Stomach (tissue), 9 donors: ENCODE data around the gene BNIP2. TPM values are rescaled to one million over a fixed set of nuclear protein-coding genes. Genes with fewer than 3 reads are reported as not detected.

Source experiments
- DNase-seq, 2 donors: peaks; one replicate each; pipeline versions ENCODE4 v3.0.0 to v3.0.0-alpha.2; 2013 to 2019
- H3K27ac ChIP-seq, 5 donors: fragments of 200-600 bp in 4 of 5; sonication (generic) in 4 of 5; one replicate each; pipeline ENCODE4 v1.5.1; 2013 to 2019; ENCODE audit warnings: mild to moderate bottlenecking in 1 of 5, moderate library complexity in 1 of 5
- H3K27me3 ChIP-seq, 3 donors: fragments of 200-600 bp; sonication (generic); one replicate each; pipeline ENCODE4 v1.5.1; 2017 to 2019; ENCODE audit warnings: mixed run types in 1 of 3
- H3K36me3 ChIP-seq, 4 donors: fragments of 200-600 bp; sonication (generic); 1 replicate in 3 of 4; 2 replicates in 1 of 4; pipeline ENCODE4 v1.5.1; 2016 to 2019
- H3K4me1 ChIP-seq, 4 donors: fragments of 200-600 bp; sonication (generic); one replicate each; pipeline ENCODE4 v1.5.1; 2016 to 2019
- H3K4me3 ChIP-seq, 4 donors: fragments of 200-600 bp; sonication (generic) in 3 of 4; one replicate each; pipeline ENCODE4 v1.5.1; 2016 to 2019; ENCODE audit warnings: mild to moderate bottlenecking in 1 of 4
- H3K9me3 ChIP-seq, 4 donors: fragments of 200-600 bp; sonication (generic); one replicate each; pipeline ENCODE4 v1.5.1; 2016 to 2019
- EP300 ChIP-seq: sonication (generic); formaldehyde crosslinking; IDR thresholded peaks from one replicate; pipeline ENCODE4 v1.6.1; 2017; ENCODE audit warnings: antibody characterized with exemption
- POLR2A ChIP-seq, 4 donors: fragments of 450-650 bp; IDR thresholded peaks; one replicate each; pipeline ENCODE4 v1.6.1; 2016; ENCODE audit warnings: antibody characterized with exemption in 4 of 4, control low read depth in 2 of 4, mild to moderate bottlenecking in 1 of 4, moderate library complexity in 1 of 4
- POLR2AphosphoS5 ChIP-seq, 3 donors: sonication (generic); formaldehyde crosslinking; IDR thresholded peaks; one replicate each; pipeline ENCODE4 v1.6.1; 2016; ENCODE audit warnings: antibody characterized with exemption in 3 of 3
- WGBS, 5 donors: extraction: QIAGEN DNeasy Blood & Tissue Kit in 3 of 5; methylation state at CpG; one replicate each; pipeline versions ENCODE4 v1.1.5 to v1.1.7; 2013 to 2018; 5-methylcytosine and 5-hydroxymethylcytosine counted together
- intact Hi-C: fragments of 100-400 bp; cut with DNase I; formaldehyde crosslinking; loops from one replicate; pipeline ENCODE4 v1.15.1; 2023; ENCODE audit warnings: low total_unique reads
- polyA plus RNA-seq, 3 donors: library from polyadenylated mRNA; stranded (reverse); fragments of 200-250 nt; gene quantifications; one replicate each; pipeline ENCODE4 v1.2.3, GENCODE V29; 2013
- total RNA-seq, 5 donors: library from RNA; depleted of rRNA; stranded (reverse); fragments of >200 nt; gene quantifications; one replicate each; pipeline versions ENCODE4 v1.1.0 to v1.2.3, GENCODE V29; 2014 to 2016
- TF ChIP-seq, protein P1 (sequence below), 7 experiments: fragments of 450-650 bp in 4 of 7; fragments of 200-600 bp in 3 of 7; sonication (generic) in 3 of 7; IDR thresholded peaks; one replicate each; pipeline ENCODE4 v1.5.1; 2016 to 2019; ENCODE audit warnings: antibody characterized with exemption in 7 of 7, control low read depth in 2 of 7, mild to moderate bottlenecking in 1 of 7
- donor health status: healthy with polysubstance abuse.
- donor health status: Bipolar disorder and iron deficiency.
- donor health status: healthy.

BNIP2 gene
- total and polyA plus RNA-seq, 8 donors, result 15.2 to 194 (median 53.6) TPM

DNA sequence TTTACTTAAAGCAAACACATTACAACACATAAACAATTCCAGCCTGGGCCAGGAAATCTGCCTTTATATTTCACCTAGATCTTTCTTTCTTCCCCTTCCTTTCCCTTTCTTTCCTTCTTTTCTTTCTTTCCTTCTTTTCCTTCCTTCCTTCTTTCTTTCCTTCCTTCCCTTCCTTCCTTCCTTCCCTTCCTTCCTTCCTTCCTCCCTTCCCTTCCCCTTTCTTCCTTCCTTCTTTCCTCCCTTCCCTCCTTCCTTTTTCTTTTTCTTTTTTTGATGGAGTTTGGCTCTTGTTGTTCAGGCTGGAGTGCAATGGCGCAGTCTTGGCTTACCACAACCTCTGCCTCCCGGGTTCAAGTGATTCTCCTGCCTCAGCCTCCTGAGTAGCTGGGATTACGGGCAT is 24.1 kb upstream of the BNIP2 start:
- Histone ChIP-seq H3K27me3 (peaks cover 0 to 5% (median 0%) of the 10 kb centered on the region in 3 donors), H3K36me3 (no peaks in the 10 kb centered on the region), H3K27ac (no peak overlapping the region), H3K4me1 (no peaks in the 10 kb centered on the region), H3K4me3 (no peak overlapping the region), H3K9me3 (peaks cover 0 to 2% (median 0%) of the 10 kb centered on the region in 4 donors)
- no peak for DNase-seq
- 88 to 96% (median 91%) methylated on average over 3 of the region's 3 CpGs for WGBS, 5 donors
- TF ChIP-seq POLR2AphosphoS5 (IDR thresholded peaks at IDR 0.05), result no peak
- TF ChIP-seq, protein P1, sequence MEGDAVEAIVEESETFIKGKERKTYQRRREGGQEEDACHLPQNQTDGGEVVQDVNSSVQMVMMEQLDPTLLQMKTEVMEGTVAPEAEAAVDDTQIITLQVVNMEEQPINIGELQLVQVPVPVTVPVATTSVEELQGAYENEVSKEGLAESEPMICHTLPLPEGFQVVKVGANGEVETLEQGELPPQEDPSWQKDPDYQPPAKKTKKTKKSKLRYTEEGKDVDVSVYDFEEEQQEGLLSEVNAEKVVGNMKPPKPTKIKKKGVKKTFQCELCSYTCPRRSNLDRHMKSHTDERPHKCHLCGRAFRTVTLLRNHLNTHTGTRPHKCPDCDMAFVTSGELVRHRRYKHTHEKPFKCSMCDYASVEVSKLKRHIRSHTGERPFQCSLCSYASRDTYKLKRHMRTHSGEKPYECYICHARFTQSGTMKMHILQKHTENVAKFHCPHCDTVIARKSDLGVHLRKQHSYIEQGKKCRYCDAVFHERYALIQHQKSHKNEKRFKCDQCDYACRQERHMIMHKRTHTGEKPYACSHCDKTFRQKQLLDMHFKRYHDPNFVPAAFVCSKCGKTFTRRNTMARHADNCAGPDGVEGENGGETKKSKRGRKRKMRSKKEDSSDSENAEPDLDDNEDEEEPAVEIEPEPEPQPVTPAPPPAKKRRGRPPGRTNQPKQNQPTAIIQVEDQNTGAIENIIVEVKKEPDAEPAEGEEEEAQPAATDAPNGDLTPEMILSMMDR (IDR thresholded peaks at IDR 0.05), result no peak
- TF ChIP-seq POLR2A (IDR thresholded peaks at IDR 0.05), result no peak
- no peak for TF ChIP-seq EP300
- intact Hi-C loops, result no loop called here

DNA sequence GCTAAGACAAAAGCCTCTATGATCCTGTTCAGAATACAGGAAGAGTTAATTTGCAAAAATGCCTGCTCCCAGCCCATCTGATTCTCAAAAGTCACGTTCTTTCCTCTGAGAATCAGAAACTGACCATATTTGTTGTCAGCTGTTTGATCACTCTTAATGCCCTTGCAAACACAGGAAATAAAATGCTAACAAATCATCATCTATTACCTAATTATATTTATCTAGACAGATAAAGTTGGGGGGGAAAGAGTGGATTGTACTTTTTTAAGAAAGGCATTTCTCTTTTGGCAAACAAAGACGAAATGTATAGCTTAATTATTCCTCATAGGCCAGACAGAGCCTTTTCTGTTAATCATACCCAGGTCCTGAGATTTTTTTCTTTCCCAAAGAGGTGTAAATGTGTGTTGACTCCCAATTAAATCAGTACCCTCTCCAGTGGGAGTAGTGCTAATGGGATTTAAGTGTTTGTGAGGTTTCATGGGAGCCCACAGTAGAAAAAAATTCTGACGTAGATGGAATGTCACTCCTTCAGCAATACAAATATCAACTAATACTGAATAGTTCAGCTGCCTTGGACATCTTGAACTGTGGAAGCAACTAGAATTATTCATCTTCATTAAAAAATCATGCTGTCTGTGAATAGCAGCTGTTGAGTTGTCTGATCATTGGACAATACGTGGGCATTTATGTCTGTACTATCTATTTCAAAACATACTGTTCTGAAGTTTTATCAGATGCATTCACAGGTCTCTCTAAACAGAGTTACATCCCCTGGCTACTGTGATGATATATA is 22.5 kb upstream of the BNIP2 start:
- TF ChIP-seq EP300 (no peak), POLR2A (IDR thresholded peaks at IDR 0.05) (no peak), POLR2AphosphoS5 (IDR thresholded peaks at IDR 0.05) (no peak)
- TF ChIP-seq, protein P1 (IDR thresholded peaks at IDR 0.05), result no peak
- Histone ChIP-seq H3K4me1 (no peaks in the 10 kb centered on the region), H3K9me3 (peaks cover 0 to 9% (median 3%) of the 10 kb centered on the region in 4 donors), H3K27me3 (no peaks in the 10 kb centered on the region), H3K36me3 (no peaks in the 10 kb centered on the region), H3K27ac (no peak overlapping the region), H3K4me3 (no peak overlapping the region)
- intact Hi-C loops, result no loop called here
- 28 to 43% (median 36%) methylated on average over 4 of the region's 4 CpGs for WGBS, 5 donors
- DNase-seq, result no peak

DNA sequence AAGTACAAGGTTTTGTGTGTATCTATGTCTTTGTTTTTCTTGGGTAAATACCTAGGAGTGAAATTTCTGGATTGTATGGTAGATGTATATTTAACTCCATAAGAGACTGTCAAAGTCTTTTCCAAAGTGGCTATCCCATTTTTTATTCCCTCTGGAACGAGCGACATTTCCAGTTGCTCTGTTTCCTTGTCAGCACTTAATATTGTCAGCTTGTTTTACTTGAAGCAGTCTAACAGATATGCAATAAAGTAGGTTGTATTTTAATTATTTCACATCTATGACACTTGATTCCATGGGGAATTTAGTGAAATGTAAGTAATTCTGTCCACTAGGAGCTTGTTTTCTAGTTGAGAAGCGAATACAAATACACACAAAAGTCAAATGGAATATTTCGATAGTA is 18.5 kb upstream of the BNIP2 start:
- no peaks in the 10 kb centered on the region for H3K4me1 ChIP-seq
- H3K27ac ChIP-seq, result no peak overlapping the region
- TF ChIP-seq, protein P1 (IDR thresholded peaks at IDR 0.05), result no peak
- TF ChIP-seq POLR2A (IDR thresholded peaks at IDR 0.05) (no peak), POLR2AphosphoS5 (IDR thresholded peaks at IDR 0.05) (no peak), EP300 (no peak)
- intact Hi-C loops, result no loop called here
- H3K4me3 ChIP-seq, result no peak overlapping the region
- peaks cover 0 to 9% (median 3%) of the 10 kb centered on the region in 4 donors for H3K9me3 ChIP-seq
- no peak for DNase-seq
- WGBS, 5 donors, result 94 to 96% (median 95%) methylated on average over 4 of the region's 4 CpGs
- H3K27me3 ChIP-seq, result no peaks in the 10 kb centered on the region
- no peaks in the 10 kb centered on the region for H3K36me3 ChIP-seq

DNA sequence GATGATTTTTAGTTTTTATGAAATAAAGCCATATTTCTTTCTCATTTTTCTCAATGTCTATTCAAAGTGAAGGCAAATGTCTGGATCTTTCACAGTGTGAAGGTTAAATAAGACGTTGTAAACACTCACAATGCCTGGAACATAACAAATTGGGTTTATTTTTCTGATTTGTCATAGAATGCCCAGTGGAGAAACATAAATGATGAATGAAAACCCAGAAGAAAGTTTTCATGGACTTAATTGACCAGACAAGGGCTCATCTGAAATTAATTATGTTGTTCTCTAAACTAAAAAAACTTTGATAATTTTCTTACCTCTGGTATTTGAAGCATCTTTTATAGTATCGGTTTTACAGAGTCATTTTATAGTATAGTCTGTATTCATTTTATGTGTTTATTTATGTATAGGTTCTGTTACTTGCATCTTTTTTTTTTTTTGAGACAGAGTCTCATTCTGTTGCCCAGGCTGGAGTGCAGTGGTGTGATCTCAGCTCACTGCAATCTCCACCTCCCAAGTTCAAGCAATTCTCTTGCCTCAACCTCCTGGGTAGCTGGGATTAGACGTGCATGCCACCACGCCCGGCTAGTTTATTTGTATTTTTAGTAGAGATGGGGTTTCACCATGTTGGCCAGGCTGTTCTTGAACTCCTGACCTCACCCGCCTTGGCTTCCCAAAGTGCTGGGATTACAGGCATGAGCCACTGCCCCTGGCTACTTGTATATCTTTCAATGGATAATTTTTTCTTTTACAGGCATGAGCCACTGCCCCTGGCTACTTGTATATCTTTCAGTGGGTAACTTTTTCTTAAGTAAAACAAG is 15.1 kb upstream of the BNIP2 start:
- Histone ChIP-seq H3K36me3 (no peaks in the 10 kb centered on the region), H3K4me3 (no peak overlapping the region), H3K27me3 (no peaks in the 10 kb centered on the region), H3K27ac (no peak overlapping the region), H3K9me3 (peaks cover 0 to 9% (median 3%) of the 10 kb centered on the region in 4 donors), H3K4me1 (no peaks in the 10 kb centered on the region)
- DNase-seq, result no peak
- intact Hi-C loops, result no loop called here
- 65 to 76% (median 71%) methylated on average over 6 of the region's 6 CpGs for WGBS, 5 donors
- TF ChIP-seq, protein P1 (IDR thresholded peaks at IDR 0.05), result no peak
- TF ChIP-seq POLR2A (IDR thresholded peaks at IDR 0.05) (no peak), EP300 (no peak), POLR2AphosphoS5 (IDR thresholded peaks at IDR 0.05) (no peak)
